ENCODE data around the gene USPL1. TPM values are rescaled to one million over a fixed set of nuclear protein-coding genes. Genes with fewer than 3 reads are reported as not detected.
A peak's percentile ranks its signal among the peaks of the same experiment; 100 is the strongest.

Gene USPL1
- total RNA-seq, 1 donor from 2014 or later: 7.4 TPM

GRCh38 chr13:30654430-30654829, 36.7 kb downstream of the USPL1 start:
- ATAC-seq (no peak), DNase-seq (ENCODE audit: low spot score) (no peak)

- no peak for DNase-seq (ENCODE audit: low spot score)
- no peak for ATAC-seq
Observed at GRCh38 chr13:30656178-30656577, 38.5 kb downstream of the USPL1 start.

- DNase-seq (ENCODE audit: low spot score) (no peak), ATAC-seq (peak; percentile 12)
Observed at GRCh38 chr13:30659980-30660379, 42.3 kb downstream of the USPL1 start.

- no peak for DNase-seq (ENCODE audit: low spot score)
- no peak for ATAC-seq
Observed at GRCh38 chr13:30660796-30661195, 43.1 kb downstream of the USPL1 start.

GRCh38 chr13:30664689-30665275, 47.1 kb downstream of the USPL1 start:
- ATAC-seq: no peak
- no peak for DNase-seq (ENCODE audit: low spot score)

GRCh38 chr13:30665638-30666037, 47.9 kb downstream of the USPL1 start:
- ATAC-seq: no peak

GRCh38 chr13:30666113-30666512, 48.4 kb downstream of the USPL1 start:
- DNase-seq (ENCODE audit: low spot score) (no peak), ATAC-seq (no peak)

More at GRCh38 chr13:30665638-30666037, 47.9 kb downstream of the USPL1 start:
- DNase-seq (ENCODE audit: low spot score): no peak

- no peak for ATAC-seq
- DNase-seq (ENCODE audit: low spot score): no peak
Observed at GRCh38 chr13:30667014-30667413, 49.3 kb downstream of the USPL1 start.

GRCh38 chr13:30668312-30668711, 50.6 kb downstream of the USPL1 start:
- ATAC-seq (peak; percentile 89), DNase-seq (ENCODE audit: low spot score) (no peak)

GRCh38 chr13:30671271-30671815, 53.6 kb downstream of the USPL1 start:
- DNase-seq (ENCODE audit: low spot score): no peak
- ATAC-seq: no peak

GRCh38 chr13:30673669-30674521, 56.2 kb downstream of the USPL1 start:
- DNase-seq (ENCODE audit: low spot score) (peak; percentile 90), ATAC-seq (peak; percentile 88)

- no peak for DNase-seq (ENCODE audit: low spot score)
- ATAC-seq: no peak
Observed at GRCh38 chr13:30675717-30676116, 58.0 kb downstream of the USPL1 start.

GRCh38 chr13:30676672-30677071, 59.0 kb downstream of the USPL1 start:
- ATAC-seq (no peak), DNase-seq (ENCODE audit: low spot score) (no peak)

- DNase-seq (ENCODE audit: low spot score) (no peak), ATAC-seq (peak; percentile 57)
Observed at GRCh38 chr13:30679483-30680330, 62.0 kb downstream of the USPL1 start.

GRCh38 chr13:30681843-30682242, 64.1 kb downstream of the USPL1 start:
- DNase-seq (ENCODE audit: low spot score) (no peak), ATAC-seq (peak; percentile 64)

GRCh38 chr13:30685320-30685859, 67.7 kb downstream of the USPL1 start:
- DNase-seq (ENCODE audit: low spot score) (no peak), ATAC-seq (no peak)

GRCh38 chr13:30685987-30686386, 68.3 kb downstream of the USPL1 start:
- DNase-seq (ENCODE audit: low spot score) (no peak), ATAC-seq (no peak)

GRCh38 chr13:30687601-30688000, 69.9 kb downstream of the USPL1 start:
- ATAC-seq (no peak), DNase-seq (ENCODE audit: low spot score) (no peak)

- DNase-seq (ENCODE audit: low spot score) (peak; percentile 41), ATAC-seq (no peak)
Observed at GRCh38 chr13:30689752-30690151, 72.0 kb downstream of the USPL1 start.

- ATAC-seq: peak; percentile 66
- DNase-seq (ENCODE audit: low spot score): peak; percentile 48
Observed at GRCh38 chr13:30690282-30691188, 72.8 kb downstream of the USPL1 start.

All from left lobe of liver (tissue), 2 donors.